Activated CD4-positive, alpha-beta T cell treated with anti-CD3 and anti-CD28 coated beads, Interleukin-2, amount 10 ng/mL, durations not matched to agents 7 days and 5 days (primary cell): ENCODE data around the gene SMG7. TPM values are rescaled to one million over a fixed set of nuclear protein-coding genes. Genes with fewer than 3 reads are reported as not detected.

ENCODE experiments used
- CTCF ChIA-PET: fragments of 350-600 bp; sonication (Branson Sonifier 250); formaldehyde crosslinking; loops from one replicate; lab custom pipeline; 2021; ENCODE audit warnings: antibody characterized with exemption; lab: Charles Lee
- POLR2A ChIA-PET: fragments of 350-600 bp; sonication (Branson Sonifier 250); formaldehyde crosslinking; loops from one replicate; lab custom pipeline; 2021; ENCODE audit warnings: antibody characterized with exemption; lab: Charles Lee
- DNase-seq: peaks from one replicate; pipeline ENCODE4 v3.0.0-alpha.2; 2020
- H3K27ac Mint-ChIP-seq: one replicate; pipeline ENCODE4 v1.8.0; 2021; ENCODE audit warnings: mild to moderate bottlenecking, moderate library complexity, mixed read lengths
- H3K27me3 Mint-ChIP-seq: one replicate; pipeline ENCODE4 v1.8.0; 2021; ENCODE audit warnings: mixed read lengths
- H3K36me3 Mint-ChIP-seq: one replicate; pipeline ENCODE4 v1.8.0; 2021; ENCODE audit warnings: low read depth, mixed read lengths
- H3K4me1 Mint-ChIP-seq: one replicate; pipeline ENCODE4 v1.8.0; 2021; ENCODE audit warnings: mixed read lengths
- H3K4me3 Mint-ChIP-seq: one replicate; pipeline ENCODE4 v1.8.0; 2021; ENCODE audit warnings: mild to moderate bottlenecking, moderate library complexity, mixed read lengths
- H3K9me3 Mint-ChIP-seq: one replicate; pipeline ENCODE4 v1.8.0; 2021; ENCODE audit warnings: mixed read lengths
- total RNA-seq, 2 experiments: library from RNA; stranded (reverse); gene quantifications; one replicate each; pipeline ENCODE4 v1.2.3, GENCODE V29; 2021

The SMG7 gene
- total RNA-seq, 2 experiments from 2014 or later: 72.4 to 87.3 TPM

- Mint-ChIP-seq H3K4me3 (peak overlapping the region; percentile 71), H3K4me1 (peaks cover 52% of the 10 kb centered on the region), H3K27ac (peak overlapping the region; percentile 93), H3K36me3 (peaks cover 11% of the 10 kb centered on the region), H3K27me3 (peaks cover 5% of the 10 kb centered on the region), H3K9me3 (no peaks in the 10 kb centered on the region)
- POLR2A ChIA-PET: interaction anchor here (0.5 kb wide), 1 partner anchor 11 kb away, joined by 4 read pairs; no protein-coding TSS in a partner anchor
- no peak for DNase-seq
- CTCF ChIA-PET: interaction anchor here (0.8 to 1.8 kb wide), 3 partner anchors 11 to 43 kb away, joined by 4 read pairs; no protein-coding TSS in a partner anchor
Observed at GRCh38 chr1:183589384-183589783, 117.1 kb downstream of the SMG7 start.

DNA sequence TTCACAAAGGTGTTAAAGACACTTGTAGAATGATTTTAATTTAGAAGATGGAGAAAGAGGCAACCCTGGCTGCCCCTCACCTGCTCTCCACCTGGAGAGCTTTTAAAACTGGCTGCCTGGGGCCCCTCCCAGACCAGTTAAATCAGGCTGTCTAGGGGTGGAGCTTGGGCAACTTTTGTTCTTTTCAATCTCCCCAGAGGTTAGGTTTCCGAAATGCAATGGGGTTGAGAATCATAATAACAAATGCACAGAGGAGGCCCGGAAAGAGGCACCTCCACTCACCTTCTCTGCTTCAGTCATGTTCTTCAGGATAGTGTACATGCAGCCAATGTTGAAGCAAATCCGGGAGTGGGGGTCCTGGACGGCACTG, 117.6 kb downstream of the SMG7 start:
- peaks cover 49% of the 10 kb centered on the region for H3K4me1 Mint-ChIP-seq
- CTCF ChIA-PET: interaction anchor here (1.4 to 1.8 kb wide), 2 partner anchors 10 to 42 kb away, joined by 4 to 5 read pairs; no protein-coding TSS in a partner anchor
- no peaks in the 10 kb centered on the region for H3K9me3 Mint-ChIP-seq
- H3K4me3 Mint-ChIP-seq: peak overlapping the region; percentile 71
- peaks cover 10% of the 10 kb centered on the region for H3K36me3 Mint-ChIP-seq
- peaks cover 5% of the 10 kb centered on the region for H3K27me3 Mint-ChIP-seq
- peak; percentile 9 for DNase-seq
- H3K27ac Mint-ChIP-seq: peak overlapping the region; percentile 93
- POLR2A ChIA-PET: no interaction called here

- peaks cover 8% of the 10 kb centered on the region for H3K36me3 Mint-ChIP-seq
- POLR2A ChIA-PET: no interaction called here
- peaks cover 5% of the 10 kb centered on the region for H3K27me3 Mint-ChIP-seq
- CTCF ChIA-PET: interaction anchor here (1.4 to 1.8 kb wide), 2 partner anchors 11 to 42 kb away, joined by 4 to 5 read pairs; no protein-coding TSS in a partner anchor
- peak; percentile 72 for DNase-seq
- H3K4me1 Mint-ChIP-seq: peaks cover 45% of the 10 kb centered on the region
- no peaks in the 10 kb centered on the region for H3K9me3 Mint-ChIP-seq
- H3K4me3 Mint-ChIP-seq: peak within 1 kb of the TSS; percentile 71
- H3K27ac Mint-ChIP-seq: peak within 1 kb of the TSS; percentile 93
Observed at GRCh38 chr1:183590244-183591191, 118.2 kb downstream of the SMG7 start, which contains the start of gene NCF2. TSS of gene NCF2 (minus strand) at chr1:183590459. CDS start at chr1:183590329, 130 bp downstream.

- Mint-ChIP-seq H3K4me1 (peaks cover 40% of the 10 kb centered on the region), H3K4me3 (no peak overlapping the region), H3K27me3 (peaks cover 8% of the 10 kb centered on the region), H3K36me3 (peaks cover 6% of the 10 kb centered on the region), H3K27ac (no peak overlapping the region), H3K9me3 (no peaks in the 10 kb centered on the region)
- CTCF ChIA-PET: no interaction called here
- POLR2A ChIA-PET: interaction anchor here (0.6 kb wide), 1 partner anchor 308 kb away, joined by 4 read pairs; no protein-coding TSS in a partner anchor
- no peak for DNase-seq
Observed at GRCh38 chr1:183592733-183593132, 120.4 kb downstream of the SMG7 start.

GRCh38 chr1:183593356-183593755, 121.1 kb downstream of the SMG7 start:
- Mint-ChIP-seq H3K4me1 (peaks cover 41% of the 10 kb centered on the region), H3K27ac (no peak overlapping the region), H3K9me3 (no peaks in the 10 kb centered on the region), H3K27me3 (peaks cover 8% of the 10 kb centered on the region), H3K36me3 (peaks cover 4% of the 10 kb centered on the region), H3K4me3 (no peak overlapping the region)
- no peak for DNase-seq
- ChIA-PET POLR2A (no interaction called here), CTCF (interaction anchor here (0.5 kb wide), 1 partner anchor 11 kb away, joined by 3 read pairs; no protein-coding TSS in a partner anchor)

DNA sequence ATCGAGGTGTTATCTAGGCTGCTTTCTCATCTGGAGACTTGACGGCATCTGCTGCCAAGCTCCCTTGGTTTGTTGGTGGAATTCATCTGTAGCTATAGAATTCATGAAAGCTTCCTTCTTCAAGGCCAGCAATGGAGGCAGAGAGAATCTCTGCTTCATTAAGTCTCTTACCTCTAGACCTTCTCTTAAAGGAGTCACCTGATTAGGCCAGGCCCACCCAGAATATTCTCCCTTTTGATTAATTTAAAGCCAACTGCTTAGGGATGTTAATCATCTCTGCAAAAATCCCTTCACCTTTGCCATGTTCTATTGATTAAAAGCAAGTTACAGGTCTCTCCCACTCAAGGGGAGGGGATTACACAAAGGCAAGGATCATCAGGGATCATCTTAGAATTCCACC, 123.2 kb downstream of the SMG7 start:
- POLR2A ChIA-PET: no interaction called here

DNA sequence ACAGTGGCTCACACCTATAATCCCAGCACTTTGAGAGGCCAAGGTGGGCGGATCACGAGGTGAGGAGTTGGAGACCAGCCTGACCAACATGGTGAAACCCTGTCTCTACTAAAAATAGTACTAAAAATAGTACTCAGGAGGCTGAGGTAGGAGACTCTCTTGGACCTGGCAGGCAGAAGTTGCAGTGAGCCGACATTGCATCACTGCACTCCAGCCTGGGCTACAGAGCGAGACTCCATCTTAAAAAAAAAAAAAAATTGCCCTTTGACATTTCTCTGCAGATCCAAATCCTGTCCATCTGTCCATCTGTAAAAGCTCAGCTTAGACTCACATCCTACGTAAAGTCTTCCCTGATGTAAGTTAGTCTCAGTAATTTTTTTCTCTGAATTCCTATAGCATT, 124.2 kb downstream of the SMG7 start:
- no peaks in the 10 kb centered on the region for H3K36me3 Mint-ChIP-seq
- H3K4me3 Mint-ChIP-seq: no peak overlapping the region
- POLR2A ChIA-PET: no interaction called here
- H3K4me1 Mint-ChIP-seq: peaks cover 18% of the 10 kb centered on the region
- H3K27ac Mint-ChIP-seq: no peak overlapping the region
- CTCF ChIA-PET: interaction anchor here (0.6 kb wide), 1 partner anchor 14 kb away, joined by 4 read pairs; no protein-coding TSS in a partner anchor
- peaks cover 8% of the 10 kb centered on the region for H3K27me3 Mint-ChIP-seq
- no peaks in the 10 kb centered on the region for H3K9me3 Mint-ChIP-seq
- no peak for DNase-seq

More for the DNA sequence above, 123.2 kb downstream of the SMG7 start:
- no peak for DNase-seq
- CTCF ChIA-PET: no interaction called here
- Mint-ChIP-seq H3K27ac (no peak overlapping the region), H3K27me3 (peaks cover 8% of the 10 kb centered on the region), H3K4me1 (peaks cover 26% of the 10 kb centered on the region), H3K36me3 (no peaks in the 10 kb centered on the region), H3K9me3 (no peaks in the 10 kb centered on the region), H3K4me3 (no peak overlapping the region)

GRCh38 chr1:183597656-183598347, 125.5 kb downstream of the SMG7 start:
- CTCF ChIA-PET: interaction anchor here (0.5 to 1.5 kb wide), 2 partner anchors 10 to 13 kb away, joined by 3 to 4 read pairs; no protein-coding TSS in a partner anchor
- H3K36me3 Mint-ChIP-seq: no peaks in the 10 kb centered on the region
- POLR2A ChIA-PET: no interaction called here
- no peak overlapping the region for H3K27ac Mint-ChIP-seq
- no peak overlapping the region for H3K4me3 Mint-ChIP-seq
- no peaks in the 10 kb centered on the region for H3K9me3 Mint-ChIP-seq
- H3K27me3 Mint-ChIP-seq: peaks cover 8% of the 10 kb centered on the region
- H3K4me1 Mint-ChIP-seq: peaks cover 18% of the 10 kb centered on the region
- no peak for DNase-seq

- Mint-ChIP-seq H3K36me3 (no peaks in the 10 kb centered on the region), H3K4me1 (peaks cover 13% of the 10 kb centered on the region), H3K9me3 (no peaks in the 10 kb centered on the region), H3K4me3 (no peak overlapping the region), H3K27me3 (peaks cover 6% of the 10 kb centered on the region), H3K27ac (no peak overlapping the region)
- ChIA-PET CTCF (interaction anchor here (0.5 to 1.5 kb wide), 4 partner anchors 11 to 18 kb away, joined by 3 to 4 read pairs (median 4); no protein-coding TSS in a partner anchor), POLR2A (no interaction called here)
- DNase-seq: no peak
Observed at GRCh38 chr1:183598386-183598785, 126.1 kb downstream of the SMG7 start.

DNA sequence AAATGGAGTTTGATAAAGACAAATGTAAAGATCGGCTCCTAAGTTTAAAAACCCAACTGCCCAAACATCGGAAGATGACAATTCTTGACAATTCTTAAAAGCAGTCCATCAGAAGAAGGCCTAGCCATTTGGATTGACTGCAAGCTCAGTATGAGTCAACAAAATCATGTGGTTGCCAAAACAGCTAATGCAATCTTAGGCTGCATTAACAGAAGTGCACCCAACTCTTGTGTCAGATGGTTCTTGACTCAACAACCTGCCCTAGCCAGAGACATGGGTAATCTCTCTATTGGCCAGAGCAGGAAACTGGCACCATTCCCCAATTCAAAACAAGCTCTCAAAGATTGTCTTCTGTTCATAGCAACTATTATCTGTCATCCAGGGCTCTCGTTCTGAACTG, 127.8 kb downstream of the SMG7 start:
- Mint-ChIP-seq H3K36me3 (no peaks in the 10 kb centered on the region), H3K27me3 (peaks cover 2% of the 10 kb centered on the region), H3K4me1 (peaks cover 21% of the 10 kb centered on the region), H3K27ac (peak overlapping the region; percentile 1), H3K4me3 (no peak overlapping the region), H3K9me3 (no peaks in the 10 kb centered on the region)
- DNase-seq: no peak
- ChIA-PET CTCF (interaction anchor here (0.9 to 1.2 kb wide), 2 partner anchors 30 to 103 kb away, joined by 3 read pairs; no protein-coding TSS in a partner anchor), POLR2A (interaction anchor here (0.6 kb wide), 1 partner anchor 11 kb away, joined by 4 read pairs; no protein-coding TSS in a partner anchor)

GRCh38 chr1:183600634-183601033, 128.3 kb downstream of the SMG7 start:
- DNase-seq: no peak
- H3K27me3 Mint-ChIP-seq: peaks cover 2% of the 10 kb centered on the region
- H3K4me1 Mint-ChIP-seq: peaks cover 21% of the 10 kb centered on the region
- ChIA-PET POLR2A (interaction anchor here (0.6 kb wide), 1 partner anchor 11 kb away, joined by 4 read pairs; no protein-coding TSS in a partner anchor), CTCF (interaction anchor here (0.9 to 1.2 kb wide), 2 partner anchors 31 to 103 kb away, joined by 3 read pairs; no protein-coding TSS in a partner anchor)
- no peaks in the 10 kb centered on the region for H3K9me3 Mint-ChIP-seq
- peak overlapping the region; percentile 6 for H3K27ac Mint-ChIP-seq
- H3K36me3 Mint-ChIP-seq: no peaks in the 10 kb centered on the region
- no peak overlapping the region for H3K4me3 Mint-ChIP-seq

DNA sequence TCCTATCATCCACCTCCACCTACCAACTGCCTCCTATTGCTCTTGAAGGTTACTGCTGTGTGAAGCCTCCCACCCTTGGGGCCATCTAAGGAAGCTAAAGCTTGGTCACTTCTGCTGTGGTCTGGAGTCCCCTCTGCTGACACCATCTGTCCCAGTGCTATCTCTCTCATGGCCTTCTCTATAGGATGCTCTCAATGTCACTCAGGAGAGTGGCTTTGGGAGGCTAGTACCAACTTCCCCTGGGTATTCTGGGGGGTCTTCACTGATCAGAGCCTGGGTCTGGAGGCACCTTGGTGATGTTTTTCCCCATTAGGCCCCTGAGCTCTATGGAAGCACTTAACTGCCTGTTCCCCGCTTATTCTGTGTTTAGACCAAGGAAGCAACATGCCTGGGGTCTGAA, 130.2 kb downstream of the SMG7 start:
- ChIA-PET CTCF (interaction anchor here (0.6 to 1.3 kb wide), 2 partner anchors 30 to 76 kb away, joined by 3 to 4 read pairs; no protein-coding TSS in a partner anchor), POLR2A (no interaction called here)
- Mint-ChIP-seq H3K27ac (no peak overlapping the region), H3K27me3 (no peaks in the 10 kb centered on the region), H3K36me3 (no peaks in the 10 kb centered on the region), H3K4me3 (no peak overlapping the region), H3K9me3 (no peaks in the 10 kb centered on the region), H3K4me1 (peaks cover 21% of the 10 kb centered on the region)
- no peak for DNase-seq
